ENCODE results near the gene CFAP46. TPM values are rescaled to one million over a fixed set of nuclear protein-coding genes. Genes with fewer than 3 reads are reported as not detected.

Gene CFAP46
- polyA plus RNA-seq, 1 donor from 2014 or later: 2.6 TPM

- Histone ChIP-seq H3K4me3 (ENCODE audit: low read length) (no peak overlapping the region), H3K9me2 (ENCODE audit: insufficient read depth, low read length) (no peaks in the 10 kb centered on the region), H3K36me3 (ENCODE audit: insufficient read depth, low read length) (no peaks in the 10 kb centered on the region), H3K27ac (ENCODE audit: low read length) (no peak overlapping the region), H3K9ac (ENCODE audit: low read length) (no peak overlapping the region), H3K4me2 (ENCODE audit: low read length) (no peak overlapping the region), H3K9me3 (ENCODE audit: low read length) (no peaks in the 10 kb centered on the region), H3F3A (ENCODE audit: insufficient read depth, low read length, poor library complexity, severe bottlenecking) (no peaks in the 10 kb centered on the region), H3K27me3 (ENCODE audit: insufficient read depth, low read depth, low read length) (no peaks in the 10 kb centered on the region), H4K20me1 (ENCODE audit: insufficient read depth) (no peaks in the 10 kb centered on the region), H3K79me2 (replicated peaks; ENCODE audit: insufficient read depth, low read length) (no peaks in the 10 kb centered on the region), H2AFZ (ENCODE audit: low read depth, low read length) (no peak overlapping the region)
- TF ChIP-seq MXI1 (conservative IDR thresholded peaks at IDR 0.05; ENCODE audit: poor library complexity, severe bottlenecking) (no peak), RAD21 (conservative IDR thresholded peaks at IDR 0.05) (no peak), POLR2AphosphoS5 (IDR thresholded peaks at IDR 0.05) (no peak), TAF1 (IDR thresholded peaks at IDR 0.05; ENCODE audit: low read depth) (no peak), REST (IDR thresholded peaks at IDR 0.05; ENCODE audit: borderline replicate concordance) (no peak), EP300 (conservative IDR thresholded peaks at IDR 0.05; ENCODE audit: poor library complexity, severe bottlenecking) (no peak)
- TF ChIP-seq, protein P1, sequence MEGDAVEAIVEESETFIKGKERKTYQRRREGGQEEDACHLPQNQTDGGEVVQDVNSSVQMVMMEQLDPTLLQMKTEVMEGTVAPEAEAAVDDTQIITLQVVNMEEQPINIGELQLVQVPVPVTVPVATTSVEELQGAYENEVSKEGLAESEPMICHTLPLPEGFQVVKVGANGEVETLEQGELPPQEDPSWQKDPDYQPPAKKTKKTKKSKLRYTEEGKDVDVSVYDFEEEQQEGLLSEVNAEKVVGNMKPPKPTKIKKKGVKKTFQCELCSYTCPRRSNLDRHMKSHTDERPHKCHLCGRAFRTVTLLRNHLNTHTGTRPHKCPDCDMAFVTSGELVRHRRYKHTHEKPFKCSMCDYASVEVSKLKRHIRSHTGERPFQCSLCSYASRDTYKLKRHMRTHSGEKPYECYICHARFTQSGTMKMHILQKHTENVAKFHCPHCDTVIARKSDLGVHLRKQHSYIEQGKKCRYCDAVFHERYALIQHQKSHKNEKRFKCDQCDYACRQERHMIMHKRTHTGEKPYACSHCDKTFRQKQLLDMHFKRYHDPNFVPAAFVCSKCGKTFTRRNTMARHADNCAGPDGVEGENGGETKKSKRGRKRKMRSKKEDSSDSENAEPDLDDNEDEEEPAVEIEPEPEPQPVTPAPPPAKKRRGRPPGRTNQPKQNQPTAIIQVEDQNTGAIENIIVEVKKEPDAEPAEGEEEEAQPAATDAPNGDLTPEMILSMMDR (IDR thresholded peaks at IDR 0.05; ENCODE audit: poor library complexity, severe bottlenecking): no peak
Observed at GRCh38 chr10:132890301-132890700, 52.1 kb downstream of the CFAP46 start.

- H3K27ac ChIP-seq (ENCODE audit: low read length): no peak overlapping the region
- TF ChIP-seq RAD21 (conservative IDR thresholded peaks at IDR 0.05) (no peak), MXI1 (conservative IDR thresholded peaks at IDR 0.05; ENCODE audit: poor library complexity, severe bottlenecking) (no peak), SMC3 (conservative IDR thresholded peaks at IDR 0.05; ENCODE audit: poor library complexity) (no peak), TAF1 (IDR thresholded peaks at IDR 0.05; ENCODE audit: low read depth) (no peak), REST (IDR thresholded peaks at IDR 0.05; ENCODE audit: borderline replicate concordance) (no peak), POLR2AphosphoS5 (IDR thresholded peaks at IDR 0.05) (no peak), EP300 (conservative IDR thresholded peaks at IDR 0.05; ENCODE audit: poor library complexity, severe bottlenecking) (no peak)
- TF ChIP-seq, protein P1 (IDR thresholded peaks at IDR 0.05; ENCODE audit: poor library complexity, severe bottlenecking): no peak
- H3K79me2 ChIP-seq (replicated peaks; ENCODE audit: insufficient read depth, low read length): no peaks in the 10 kb centered on the region
- no peaks in the 10 kb centered on the region for H3K9me3 ChIP-seq (ENCODE audit: low read length)
- H3K9ac ChIP-seq (ENCODE audit: low read length): no peak overlapping the region
- H3F3A ChIP-seq (ENCODE audit: insufficient read depth, low read length, poor library complexity, severe bottlenecking): no peaks in the 10 kb centered on the region
- H3K9me2 ChIP-seq (ENCODE audit: insufficient read depth, low read length): no peaks in the 10 kb centered on the region
- no peak overlapping the region for H2AFZ ChIP-seq (ENCODE audit: low read depth, low read length)
- no peaks in the 10 kb centered on the region for H3K27me3 ChIP-seq (ENCODE audit: insufficient read depth, low read depth, low read length)
- H3K4me2 ChIP-seq (ENCODE audit: low read length): no peak overlapping the region
- no peaks in the 10 kb centered on the region for H3K36me3 ChIP-seq (ENCODE audit: insufficient read depth, low read length)
- H3K4me3 ChIP-seq (ENCODE audit: low read length): no peak overlapping the region
- no peaks in the 10 kb centered on the region for H4K20me1 ChIP-seq (ENCODE audit: insufficient read depth)
Observed at GRCh38 chr10:132889556-132889955, 52.8 kb downstream of the CFAP46 start.

All from neural cell (in vitro differentiated cells).